GM19351 (cell line): Measurements from ENCODE around the gene MDM4.
"Not testable (repeated sequence)": the region's sequence is repeated elsewhere in the genome, so short reads cannot be mapped to it uniquely, and the experiment has no call there.

Experiments
- ATAC-seq: cut with Tn5 transposase; IDR thresholded peaks from one replicate; pipeline ENCODE4 v1.9.1; 2021; ENCODE audit warnings: mild to moderate bottlenecking, moderate library complexity; ENCODE audit not compliant: unreplicated experiment

MDM4 gene

DNA sequence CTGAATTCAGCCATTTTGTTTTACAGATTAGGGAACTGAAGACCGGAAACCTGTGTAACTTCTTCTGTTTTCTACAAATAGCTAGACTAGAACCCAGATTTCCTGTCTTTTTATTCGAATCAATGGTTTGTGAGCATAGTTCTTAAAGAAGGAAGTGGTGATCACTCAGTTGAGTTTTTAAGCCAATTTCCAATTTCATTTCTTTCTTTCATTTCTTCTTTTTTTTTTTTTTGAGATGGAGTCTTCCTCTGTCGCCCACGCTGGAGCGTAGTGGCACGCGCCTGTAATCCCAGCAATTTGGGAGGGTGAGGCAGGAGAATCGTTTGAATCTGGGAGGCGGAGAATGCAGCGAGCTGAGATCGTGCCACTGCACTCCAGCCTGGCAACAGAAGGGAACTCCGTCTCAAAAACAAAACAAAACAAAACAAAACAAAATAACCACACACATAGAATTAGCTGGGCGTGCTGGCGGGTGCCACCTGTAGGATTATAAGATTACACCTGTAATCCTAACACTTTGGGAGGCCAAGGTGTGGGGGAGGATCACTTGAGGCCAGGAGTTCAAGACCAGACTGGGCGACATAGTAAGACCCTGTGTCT, 3.0 kb upstream of the MDM4 start:
- no peak for ATAC-seq

DNA sequence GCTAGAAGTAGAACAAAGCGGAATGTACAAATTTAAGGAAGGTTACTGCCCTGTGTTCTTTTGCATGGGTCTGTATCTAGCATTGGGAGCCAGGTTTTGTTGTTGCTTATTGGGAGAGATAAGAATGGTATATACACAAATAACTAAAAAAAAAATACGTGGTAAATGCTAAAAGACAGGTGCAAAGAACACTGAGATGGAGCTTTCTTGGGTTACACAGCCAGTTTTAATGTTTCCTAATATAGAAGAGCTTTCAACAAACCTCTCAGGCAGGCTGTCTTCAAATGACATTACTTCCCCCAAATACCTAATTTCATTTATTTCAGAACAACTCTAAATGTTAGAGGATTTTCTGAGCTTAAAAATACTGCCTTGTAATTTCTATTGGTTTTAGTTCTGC, 1.4 kb upstream of the MDM4 start:
- no peak for ATAC-seq

DNA sequence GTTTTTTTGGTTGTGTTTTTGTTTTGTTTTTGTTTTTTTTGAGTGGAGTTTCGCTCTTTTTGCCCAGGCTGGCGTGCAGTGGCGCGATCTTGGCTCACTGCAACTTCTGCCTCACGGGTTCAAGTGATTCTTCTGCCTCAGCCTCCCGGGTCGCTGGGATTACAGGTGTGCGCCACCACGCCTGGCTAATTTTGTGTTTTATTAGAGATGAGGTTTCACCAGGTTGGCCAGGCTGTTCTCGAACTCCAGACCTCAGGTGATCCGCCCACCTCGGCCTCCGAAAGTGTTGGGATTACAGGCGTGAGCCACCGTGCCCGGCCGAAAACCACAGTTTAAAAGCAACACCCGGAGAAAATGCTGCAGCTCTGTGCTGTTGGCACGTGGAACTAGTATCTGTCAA, 1.2 kb downstream of the MDM4 start:
- ATAC-seq, result not testable (repeated sequence)

DNA sequence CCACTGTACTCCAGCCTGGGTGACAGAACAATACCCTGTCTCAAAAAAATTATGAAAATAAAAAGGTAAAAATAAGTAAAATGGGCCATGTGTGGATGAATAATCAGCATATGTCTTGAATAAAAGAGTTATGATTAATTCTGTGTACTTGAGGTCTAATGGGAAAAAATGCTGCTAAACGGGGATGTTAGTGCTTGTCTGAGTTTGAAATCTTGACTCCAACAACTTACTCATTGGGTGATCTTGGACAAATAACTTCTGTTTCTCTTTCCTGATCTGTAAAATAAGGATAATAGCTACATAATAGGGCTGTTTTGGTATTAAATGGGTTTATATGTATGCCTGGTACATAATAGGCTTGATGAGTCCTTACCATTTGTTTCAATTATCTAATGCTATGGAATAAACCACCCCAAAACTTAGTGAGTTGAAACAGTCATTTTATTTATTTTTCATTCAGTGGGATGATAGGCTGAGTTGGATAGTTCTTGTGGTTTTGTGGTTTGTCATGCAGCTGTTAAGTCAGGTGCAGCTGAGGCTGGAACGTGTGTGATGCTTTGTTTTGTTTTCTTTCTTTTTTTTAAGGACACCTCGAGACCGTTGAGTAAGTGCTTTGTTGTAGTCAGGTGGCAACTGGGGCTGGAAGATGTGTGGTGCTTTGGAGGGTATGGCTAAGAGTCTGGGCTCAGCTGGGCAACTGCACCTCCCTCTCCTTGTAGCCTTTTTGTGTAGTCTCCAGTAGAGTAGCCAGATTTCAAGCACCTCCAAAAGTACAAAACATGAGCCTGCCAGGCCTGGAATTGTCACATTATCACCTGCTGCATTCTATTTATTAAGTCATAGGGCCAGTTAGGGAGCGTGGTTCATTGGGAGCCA, 4.9 kb downstream of the MDM4 start:
- peak; percentile 69 for ATAC-seq

DNA sequence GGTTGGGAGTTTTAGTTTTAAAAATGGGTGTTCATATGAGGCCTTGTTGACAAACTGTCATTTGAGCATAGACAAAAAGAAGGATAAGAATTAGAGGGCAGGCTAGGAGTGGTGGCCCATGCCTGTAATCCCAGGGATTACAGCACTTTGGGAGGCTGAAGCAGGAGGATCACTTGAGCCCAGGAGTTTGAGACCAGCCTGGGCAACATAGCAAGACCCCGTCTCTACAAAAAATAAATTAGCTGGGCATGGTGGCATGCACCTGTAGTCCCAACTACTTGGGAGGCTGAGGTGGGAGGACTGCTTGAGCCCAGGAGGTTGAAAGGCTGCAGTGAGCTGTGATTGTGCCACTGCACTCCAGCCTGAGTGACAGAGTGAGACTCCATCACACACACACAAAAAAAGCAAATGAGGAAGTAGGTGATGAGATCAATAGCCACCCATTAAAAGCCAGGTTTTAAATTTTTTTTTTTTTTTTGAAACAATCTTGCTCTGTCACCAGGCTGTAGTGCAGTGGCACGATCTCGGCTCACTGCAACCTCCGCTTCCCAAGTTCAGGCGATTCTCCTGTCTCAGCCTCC, 5.8 kb downstream of the MDM4 start:
- ATAC-seq, result not testable (repeated sequence)

DNA sequence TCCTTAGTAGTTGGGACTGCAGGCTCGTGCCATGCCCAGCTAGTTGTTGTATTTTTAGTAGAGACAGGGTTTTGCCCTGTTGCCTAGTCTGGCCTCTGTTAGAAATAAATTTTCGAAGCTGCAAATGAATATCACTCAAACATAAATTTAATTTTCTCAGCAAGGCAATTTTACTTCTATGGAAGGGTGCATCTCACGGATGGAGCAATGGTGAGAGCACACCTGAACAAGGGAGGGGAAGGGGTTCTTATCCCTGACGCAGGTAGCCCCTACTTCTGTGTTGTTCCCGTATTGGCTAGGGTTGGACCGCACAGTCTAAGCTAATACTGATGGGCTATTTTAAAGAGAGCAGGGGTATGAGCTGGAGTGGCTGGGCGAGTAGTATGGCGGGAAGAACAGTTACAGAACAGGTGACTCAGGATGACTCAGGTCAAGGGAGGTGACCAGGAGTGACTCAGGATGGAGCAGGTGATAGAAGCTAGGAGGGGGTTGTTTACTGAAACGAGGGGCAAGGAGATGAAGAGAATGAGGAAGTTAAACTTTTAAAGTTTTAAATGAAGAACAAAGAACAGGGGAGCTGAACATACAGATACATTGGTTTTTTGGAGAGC, 7.5 kb downstream of the MDM4 start:
- no peak for ATAC-seq

DNA sequence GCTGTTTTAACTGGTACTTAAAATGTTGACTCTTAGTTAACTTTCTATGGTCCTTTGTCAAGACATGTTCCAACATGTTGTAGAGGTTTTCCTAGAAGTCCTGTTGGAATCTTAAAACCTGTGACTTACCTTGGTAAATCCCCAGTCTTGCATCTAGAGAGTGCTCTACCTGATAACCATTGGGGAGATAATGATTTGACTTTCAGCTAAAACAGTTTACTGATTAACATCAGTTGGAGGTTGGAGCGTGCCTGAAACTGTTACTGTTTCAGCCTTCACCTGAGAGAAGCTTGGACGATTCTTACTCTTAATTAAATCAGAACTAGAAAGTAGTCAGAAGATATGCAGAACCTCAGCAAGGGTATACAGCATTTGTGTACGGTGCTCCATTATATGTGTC, 8.8 kb downstream of the MDM4 start:
- ATAC-seq, result no peak

DNA sequence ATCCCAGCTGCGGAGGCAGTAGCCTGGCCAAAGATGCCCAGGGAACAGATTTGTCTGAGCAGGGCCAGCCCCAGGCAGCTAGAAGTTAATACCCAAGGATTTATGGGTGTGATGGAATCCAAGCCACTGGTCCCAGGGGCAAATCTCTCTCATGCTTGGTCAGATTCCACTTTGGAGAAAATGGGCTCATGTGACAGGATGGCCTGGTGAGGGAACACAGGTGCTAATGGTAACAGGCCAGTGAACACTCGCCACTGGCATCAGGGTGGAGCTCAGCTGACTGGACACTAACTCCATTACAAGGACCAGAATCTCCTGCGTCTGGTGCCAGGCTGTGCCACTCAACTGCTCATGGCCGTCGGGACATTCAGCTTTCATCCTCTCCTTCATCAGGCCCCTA, 12.0 kb downstream of the MDM4 start:
- no peak for ATAC-seq

DNA sequence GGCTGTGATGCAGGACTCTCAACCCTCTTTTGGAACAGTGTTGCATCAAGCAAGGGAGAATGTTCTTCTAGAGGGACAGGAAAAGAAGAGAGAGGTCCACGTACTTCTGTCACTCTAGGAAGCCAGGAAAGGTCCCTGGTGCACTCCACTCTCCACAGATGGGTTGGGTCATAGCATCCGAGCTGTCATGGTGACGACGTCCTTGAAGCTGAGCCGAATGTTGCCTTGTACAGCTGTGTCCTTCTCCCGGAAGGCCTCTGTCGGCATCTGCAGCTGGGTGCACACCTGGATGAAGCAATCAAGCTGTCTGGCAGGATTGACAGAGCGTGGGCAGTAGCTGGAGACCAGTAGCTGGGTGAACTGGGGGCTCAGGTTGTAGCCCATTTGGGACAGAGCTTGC, 12.5 kb downstream of the MDM4 start:
- no peak for ATAC-seq

DNA sequence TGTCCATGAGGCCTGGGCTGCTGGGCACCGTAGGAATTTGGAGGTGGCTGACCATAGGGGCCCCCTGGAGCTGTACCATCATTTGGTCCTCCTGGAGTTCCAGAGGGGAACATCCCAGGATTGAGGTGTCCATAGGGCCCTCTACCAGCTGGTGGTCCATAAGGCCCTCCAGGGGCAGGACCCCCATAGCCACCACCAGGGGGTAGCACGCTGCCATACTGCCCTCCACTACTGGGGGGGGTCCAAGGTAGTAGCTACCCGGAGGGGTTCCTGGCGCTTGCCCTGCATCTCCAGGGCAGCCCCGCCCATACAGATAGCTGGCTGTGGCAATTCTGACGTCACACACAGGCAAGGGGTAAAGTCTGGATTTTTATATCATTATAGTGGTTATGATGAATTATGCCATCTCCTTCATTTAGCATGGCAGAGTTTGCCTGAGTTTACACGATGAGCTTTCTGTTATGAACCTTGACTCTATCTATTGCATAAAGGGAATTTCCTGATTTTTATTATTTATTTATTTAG, 13.2 kb downstream of the MDM4 start:
- no peak for ATAC-seq

DNA sequence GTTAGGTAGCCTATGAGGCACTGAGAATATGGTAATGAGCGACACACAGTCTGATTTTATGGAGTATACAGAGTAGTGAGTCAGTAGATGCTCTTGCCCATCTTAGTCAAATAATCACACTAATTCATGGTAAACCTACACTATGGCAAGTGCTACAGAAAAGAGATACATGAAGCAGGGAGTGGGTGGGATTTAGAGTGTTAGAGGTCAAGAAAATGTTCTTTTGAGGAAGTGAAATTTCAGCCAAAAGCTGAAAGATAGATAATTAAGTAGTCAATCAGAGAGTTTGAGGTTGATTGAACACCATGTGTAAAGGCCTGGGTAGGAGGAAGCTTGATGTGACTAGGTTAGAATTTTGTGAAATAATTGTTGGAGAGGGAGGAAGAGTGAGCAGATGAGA, 14.7 kb downstream of the MDM4 start:
- ATAC-seq, result peak; percentile 95

DNA sequence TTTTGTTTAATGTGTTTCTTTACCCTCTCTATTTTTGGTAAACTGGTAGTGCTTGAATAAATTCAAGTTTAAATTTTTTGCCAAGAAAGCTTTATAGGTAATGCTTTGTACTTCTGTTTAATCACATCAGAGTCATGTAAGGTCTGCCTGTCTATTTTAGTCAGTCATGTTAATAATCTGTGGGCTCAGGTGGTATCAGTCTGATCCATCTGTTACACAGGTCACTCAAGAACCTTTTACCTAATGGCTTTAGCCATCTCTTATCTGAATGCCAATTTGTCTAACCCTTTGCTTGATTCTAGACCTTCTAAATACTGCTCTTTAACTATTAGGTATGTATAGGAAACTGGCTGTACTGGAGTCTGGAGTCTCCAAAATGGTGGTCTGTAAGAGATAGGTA, 16.6 kb downstream of the MDM4 start:
- ATAC-seq, result no peak

DNA sequence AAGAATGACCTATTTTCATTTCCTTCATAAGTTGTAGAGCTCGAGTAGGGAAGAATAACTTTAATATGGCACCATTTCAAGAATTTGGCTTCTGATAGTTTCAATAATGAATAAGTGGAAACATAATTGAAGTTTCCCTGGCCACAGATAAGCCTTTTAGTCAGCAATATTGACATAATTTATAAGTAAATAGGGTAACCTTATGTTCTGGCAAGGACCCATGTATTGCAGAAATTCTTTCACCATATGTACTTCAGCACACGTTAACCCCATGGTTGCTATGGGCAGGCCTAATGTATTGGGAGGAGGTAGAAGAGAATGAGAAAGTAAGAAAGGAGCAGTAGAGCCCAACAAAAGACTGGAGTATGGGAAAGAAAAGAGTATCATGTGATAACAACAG, 25.4 kb downstream of the MDM4 start:
- ATAC-seq, result no peak

DNA sequence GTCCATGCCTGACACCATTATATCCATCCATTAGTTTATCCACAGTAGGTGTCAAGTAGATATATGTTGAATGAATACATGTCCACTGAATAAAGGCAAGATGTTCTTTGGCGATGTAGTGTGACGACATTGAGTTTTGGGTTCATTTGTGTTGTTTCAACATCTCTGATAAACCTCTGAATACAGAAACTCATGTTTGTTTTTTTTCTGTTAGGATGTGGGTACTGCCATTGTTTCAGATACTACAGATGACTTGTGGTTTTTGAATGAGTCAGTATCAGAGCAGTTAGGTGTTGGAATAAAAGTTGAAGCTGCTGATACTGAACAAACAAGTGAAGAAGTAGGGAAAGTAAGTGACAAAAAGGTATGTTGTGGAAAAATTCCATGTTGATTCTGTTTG, 28.1 kb downstream of the MDM4 start:
- no peak for ATAC-seq

DNA sequence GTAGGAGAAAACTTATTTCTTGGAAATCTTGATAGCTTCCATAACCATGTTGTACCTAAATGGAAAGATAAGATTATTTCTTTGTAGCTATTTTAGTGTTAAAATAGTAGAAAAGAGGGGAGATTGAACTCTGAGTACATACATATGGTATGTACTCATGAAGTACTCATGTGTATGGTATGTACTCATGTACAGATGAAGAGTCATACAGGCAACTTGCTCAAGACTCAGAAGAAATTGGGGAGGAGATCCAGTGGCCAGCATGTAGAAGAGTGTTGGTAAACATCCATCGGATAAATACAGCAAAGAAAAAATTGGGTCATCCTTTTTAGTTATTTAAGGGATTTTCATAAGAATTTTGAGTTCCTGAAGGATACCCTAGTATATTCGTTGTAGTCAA, 29.0 kb downstream of the MDM4 start:
- no peak for ATAC-seq

DNA sequence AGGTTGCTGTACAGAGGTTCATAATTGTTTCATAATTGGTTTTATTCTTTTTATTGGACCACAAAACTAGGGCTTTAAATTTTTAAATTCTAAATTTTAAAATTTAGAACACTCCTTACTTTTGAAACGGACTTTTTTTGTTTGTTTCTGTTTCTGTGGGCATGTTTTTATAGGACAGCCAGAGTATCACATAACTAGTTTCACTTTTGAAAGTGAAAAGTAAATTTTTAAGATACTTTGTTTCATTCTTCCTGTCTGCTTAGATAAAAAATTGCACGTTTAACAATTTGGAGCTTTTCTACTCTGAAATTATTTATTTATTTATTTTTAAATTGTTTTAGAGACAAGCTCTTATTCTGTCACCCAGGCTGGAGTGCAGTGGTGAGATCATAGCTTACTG, 29.7 kb downstream of the MDM4 start:
- no peak for ATAC-seq

DNA sequence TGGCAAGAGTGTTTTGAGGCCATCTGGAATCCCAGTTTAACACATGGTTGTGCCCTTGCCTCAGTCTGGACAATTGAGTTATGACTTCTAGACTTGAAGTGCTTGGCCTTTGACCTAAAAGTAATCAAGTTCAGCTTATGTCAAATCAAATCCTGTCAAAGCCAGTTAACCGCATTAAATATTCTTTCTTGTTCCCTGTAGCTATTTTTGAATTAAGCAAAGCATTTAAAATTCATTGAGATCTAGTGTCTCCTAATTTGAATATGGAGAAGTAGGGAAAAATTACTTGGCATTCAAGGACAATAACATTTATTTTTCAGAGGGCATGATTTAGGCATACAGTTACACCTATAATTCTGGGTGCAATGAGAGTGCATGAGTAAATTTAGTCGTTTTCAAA, 32.1 kb downstream of the MDM4 start:
- ATAC-seq, result no peak

DNA sequence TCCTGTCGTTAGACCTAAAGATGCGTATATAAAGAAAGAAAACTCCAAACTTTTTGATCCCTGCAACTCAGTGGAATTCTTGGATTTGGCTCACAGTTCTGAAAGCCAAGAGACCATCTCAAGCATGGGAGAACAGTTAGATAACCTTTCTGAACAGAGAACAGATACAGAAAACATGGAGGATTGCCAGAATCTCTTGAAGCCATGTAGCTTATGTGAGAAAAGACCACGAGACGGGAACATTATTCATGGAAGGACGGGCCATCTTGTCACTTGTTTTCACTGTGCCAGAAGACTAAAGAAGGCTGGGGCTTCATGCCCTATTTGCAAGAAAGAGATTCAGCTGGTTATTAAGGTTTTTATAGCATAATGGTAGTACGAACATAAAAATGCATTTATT, 33.1 kb downstream of the MDM4 start:
- ATAC-seq, result no peak

DNA sequence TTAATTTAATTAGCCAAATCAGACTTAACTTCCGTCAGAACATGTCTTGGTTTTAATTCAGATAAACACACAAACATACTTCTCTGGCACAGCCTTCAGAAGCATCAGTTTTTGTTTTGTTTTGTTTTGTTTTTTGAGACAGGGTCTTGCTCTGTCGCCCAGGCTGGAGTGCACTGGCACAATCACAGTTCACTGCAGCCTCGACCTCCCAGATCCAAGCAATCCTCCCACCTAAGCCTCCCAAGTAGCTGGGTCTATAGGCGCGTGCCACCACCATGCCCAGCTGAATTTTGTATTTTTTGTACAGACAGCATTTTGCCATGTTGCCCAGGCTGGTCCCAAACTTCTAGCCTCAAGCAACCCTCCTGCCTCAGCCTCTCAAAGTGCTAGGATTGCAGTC, 34.7 kb downstream of the MDM4 start:
- no peak for ATAC-seq

DNA sequence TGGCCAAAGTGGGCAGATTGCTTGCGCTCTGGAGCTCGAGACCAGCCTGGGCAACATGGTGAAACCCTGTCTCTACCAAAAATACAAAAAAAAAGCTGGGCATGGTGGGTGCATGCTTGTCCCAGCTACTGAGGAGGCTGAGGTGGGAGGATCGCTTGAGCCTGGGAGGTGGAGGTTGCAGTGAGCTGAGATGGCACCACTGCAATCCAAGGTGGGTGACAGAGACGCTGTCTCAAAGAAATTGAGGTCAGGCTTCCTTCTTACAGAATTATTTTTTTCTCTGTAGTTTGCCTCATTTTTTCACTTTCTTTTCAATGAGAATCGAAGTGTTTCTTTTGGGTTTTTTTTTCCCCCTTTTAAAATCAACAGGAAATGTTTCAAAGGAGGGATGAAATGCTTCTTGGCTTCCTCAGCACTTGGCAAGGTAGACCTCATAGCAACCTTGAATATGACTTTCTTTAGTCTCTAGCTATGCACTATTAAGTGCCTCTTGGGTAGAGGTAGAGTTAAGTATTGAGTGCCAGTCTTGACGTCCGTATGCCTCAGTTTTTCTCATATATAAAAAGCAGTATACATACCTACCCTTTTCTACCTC, 40.3 kb downstream of the MDM4 start:
- no peak for ATAC-seq

DNA sequence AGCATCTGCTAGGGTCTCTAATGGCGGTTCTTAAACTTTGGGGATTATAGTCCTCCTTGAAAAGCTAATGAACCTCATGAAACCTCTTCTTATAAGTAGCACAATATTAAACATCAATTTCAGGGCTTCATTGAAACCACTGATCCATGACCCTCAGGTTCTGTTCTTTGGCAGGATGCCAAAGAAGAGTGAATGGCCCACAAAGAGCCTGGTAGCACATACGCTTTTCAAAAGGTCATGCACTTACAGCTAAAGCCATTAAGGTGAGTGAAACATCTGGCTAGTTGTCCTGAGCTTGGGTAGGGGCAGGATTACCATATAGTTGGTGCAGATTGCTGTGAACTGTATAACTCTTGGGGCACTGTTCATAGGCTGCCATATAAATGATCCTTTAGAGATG, 42.3 kb downstream of the MDM4 start:
- no peak for ATAC-seq
